HG03025 (cell line): Measurements from ENCODE around the gene FAM111A.

Experiments
- ATAC-seq: cut with Tn5 transposase; IDR thresholded peaks from one replicate; pipeline ENCODE4 v1.9.1; 2021; ENCODE audit warnings: mild to moderate bottlenecking, moderate library complexity; ENCODE audit not compliant: unreplicated experiment, low FRiP score

FAM111A gene

DNA sequence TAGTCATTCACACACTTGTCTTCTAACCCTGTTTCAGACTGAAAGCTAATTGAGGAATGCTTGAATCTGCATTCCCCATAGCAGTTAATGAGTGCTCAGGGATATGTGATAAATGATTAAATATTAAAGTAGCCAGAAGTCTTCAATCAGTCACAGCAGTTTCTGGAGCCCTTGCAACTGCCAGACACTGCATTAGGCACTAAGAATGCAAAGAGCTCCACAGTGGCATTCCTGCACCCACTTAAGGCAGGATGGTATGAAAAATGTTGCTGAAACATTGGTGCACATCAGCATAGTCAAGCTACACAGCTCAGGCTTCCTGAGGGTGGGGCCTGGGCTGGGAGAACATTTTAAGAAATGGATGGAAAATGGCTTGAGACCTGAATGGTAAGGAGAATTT, 35.7 kb downstream of the FAM111A start:
- no peak for ATAC-seq

- no peak for ATAC-seq
Observed at GRCh38 chr11:59179121-59179520, 36.5 kb downstream of the FAM111A start.

- no peak for ATAC-seq
Observed at GRCh38 chr11:59180168-59180776, 37.6 kb downstream of the FAM111A start.

GRCh38 chr11:59180907-59181306, 38.3 kb downstream of the FAM111A start:
- ATAC-seq, result no peak

DNA sequence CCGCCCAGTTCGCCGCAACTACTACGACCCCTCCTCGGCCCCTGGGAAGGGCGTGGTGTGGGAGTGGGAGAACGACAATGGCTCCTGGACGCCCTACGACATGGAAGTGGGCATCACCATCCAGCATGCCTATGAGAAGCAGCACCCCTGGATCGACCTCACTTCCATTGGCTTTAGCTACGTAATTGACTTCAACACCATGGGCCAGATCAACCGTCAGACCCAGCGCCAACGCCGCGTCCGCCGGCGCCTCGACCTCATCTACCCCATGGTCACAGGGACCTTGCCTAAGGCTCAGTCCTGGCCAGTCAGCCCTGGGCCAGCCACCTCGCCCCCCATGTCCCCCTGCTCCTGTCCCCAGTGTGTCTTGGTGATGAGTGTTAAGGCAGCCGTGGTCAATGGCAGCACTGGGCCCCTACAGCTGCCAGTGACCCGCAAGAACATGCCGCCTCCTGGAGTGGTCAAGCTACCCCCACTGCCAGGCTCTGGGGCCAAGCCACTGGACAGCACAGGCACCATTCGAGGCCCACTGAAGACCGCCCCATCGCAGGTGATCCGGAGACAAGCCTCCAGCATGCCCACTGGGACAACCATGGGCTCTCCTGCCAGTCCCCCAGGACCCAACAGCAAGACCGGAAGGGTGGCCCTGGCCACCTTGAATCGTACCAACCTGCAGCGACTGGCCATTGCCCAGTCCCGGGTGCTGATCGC, 39.2 kb downstream of the FAM111A start:
- ATAC-seq, result no peak

DNA sequence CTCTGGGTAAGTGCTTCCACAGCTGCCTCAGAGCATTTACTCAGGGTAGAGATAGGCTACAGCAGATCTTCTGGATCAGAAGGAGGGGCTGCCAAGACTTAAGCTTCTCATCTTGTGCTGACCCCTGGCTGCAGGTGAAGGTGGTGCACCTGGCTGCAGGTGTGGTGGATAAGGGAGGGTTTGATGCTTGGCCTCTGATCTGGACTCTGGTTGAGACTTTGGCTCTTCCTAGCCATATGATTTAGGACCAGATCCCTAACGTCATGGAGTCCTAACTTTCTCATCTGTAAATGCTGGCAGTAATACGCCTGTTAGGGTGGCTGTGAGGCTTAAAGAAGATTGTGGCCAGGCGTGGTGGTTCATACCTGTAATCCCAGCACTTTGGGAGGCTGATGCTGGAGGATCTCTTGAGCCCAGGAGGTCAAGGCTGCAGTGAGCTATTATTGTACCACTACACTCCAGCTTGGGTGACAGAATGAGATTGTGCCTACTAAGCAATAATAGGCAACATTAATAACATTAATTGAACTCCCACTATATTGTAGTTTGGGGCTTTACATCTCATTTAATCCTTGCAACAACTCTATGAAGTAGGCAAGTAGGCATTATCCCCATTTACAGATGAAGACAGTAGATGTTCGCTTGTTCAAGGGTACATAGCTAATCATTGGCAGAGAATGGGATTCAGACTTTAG, 39.9 kb downstream of the FAM111A start:
- ATAC-seq, result no peak

DNA sequence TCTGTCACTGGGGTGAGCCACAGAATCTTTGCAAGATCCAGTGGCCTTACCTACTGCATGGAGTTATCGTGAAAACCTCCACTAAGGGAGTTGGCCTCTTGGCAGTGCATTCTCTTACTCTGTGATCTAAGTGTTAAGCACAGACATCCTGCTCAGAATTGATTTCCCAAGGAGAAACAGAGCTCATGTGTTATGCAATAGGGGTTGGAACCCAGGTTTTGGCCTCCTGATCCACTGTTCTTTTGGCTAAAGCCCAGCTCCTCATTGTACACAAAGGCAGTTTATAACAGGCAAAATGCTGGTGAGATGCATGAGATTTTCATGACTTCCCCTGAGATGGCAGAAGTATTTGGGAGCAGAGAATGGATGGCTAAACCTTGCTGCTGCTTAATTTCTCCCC, 41.1 kb downstream of the FAM111A start:
- no peak for ATAC-seq

DNA sequence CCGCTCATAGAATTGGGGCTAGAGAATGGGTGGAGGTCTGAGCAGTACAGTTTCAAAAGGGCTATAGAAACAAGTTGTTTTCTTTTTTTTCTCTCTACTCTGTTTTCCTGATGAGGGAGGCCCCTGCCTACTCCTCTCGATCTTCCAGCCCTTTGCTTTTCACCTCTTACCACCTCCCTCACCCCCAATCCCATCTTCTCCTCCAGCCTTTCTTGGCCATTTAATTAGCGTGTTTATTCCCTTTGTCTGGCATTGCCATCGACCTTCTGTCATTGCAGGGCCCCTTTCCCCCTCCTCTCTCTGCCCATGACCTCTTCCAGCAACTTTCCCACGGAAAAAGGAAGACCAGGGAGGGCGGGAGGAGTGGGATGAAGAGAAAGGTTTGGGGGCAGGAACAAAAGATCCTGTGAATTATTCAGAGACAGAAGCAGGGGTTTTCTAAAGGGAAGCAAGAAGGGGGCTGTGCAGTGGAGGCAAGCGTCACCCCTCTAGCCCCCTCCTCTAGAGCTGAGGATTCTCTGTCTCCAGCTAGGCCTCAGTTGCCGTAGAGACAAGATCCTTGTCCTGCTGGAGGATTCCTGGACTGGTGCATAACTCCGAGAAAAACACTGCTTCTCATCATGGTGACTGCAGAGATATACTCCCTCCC, 42.2 kb downstream of the FAM111A start:
- no peak for ATAC-seq

DNA sequence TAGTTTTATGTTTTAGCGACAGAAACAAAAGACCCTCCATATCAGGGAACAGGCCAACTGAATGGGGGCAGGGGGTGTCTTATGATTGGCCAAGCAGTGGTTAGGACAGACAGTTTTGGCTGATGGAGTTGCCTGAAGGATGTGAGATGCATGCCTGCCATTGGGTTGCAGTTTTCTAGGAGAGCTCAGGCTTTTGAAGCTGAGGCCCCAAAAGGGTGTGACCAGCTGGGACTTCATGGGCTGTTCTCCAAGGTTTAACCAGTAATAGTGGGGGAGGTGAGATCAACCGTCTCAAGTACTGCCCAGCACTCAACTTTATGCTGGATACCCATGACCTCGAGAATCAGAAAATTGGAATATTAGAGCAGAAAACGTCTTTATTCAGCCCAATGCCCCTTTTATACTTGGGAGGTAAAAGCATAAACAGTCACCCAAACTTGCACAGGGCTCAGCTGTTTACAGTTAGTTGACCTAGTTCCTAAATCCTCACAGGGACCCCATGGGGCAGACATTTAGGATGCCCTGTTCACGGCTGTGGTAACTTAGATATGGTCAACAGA, 42.8 kb downstream of the FAM111A start:
- ATAC-seq, result no peak

- ATAC-seq, result peak; percentile 73
Observed at GRCh38 chr11:59186130-59186594, 43.5 kb downstream of the FAM111A start.

DNA sequence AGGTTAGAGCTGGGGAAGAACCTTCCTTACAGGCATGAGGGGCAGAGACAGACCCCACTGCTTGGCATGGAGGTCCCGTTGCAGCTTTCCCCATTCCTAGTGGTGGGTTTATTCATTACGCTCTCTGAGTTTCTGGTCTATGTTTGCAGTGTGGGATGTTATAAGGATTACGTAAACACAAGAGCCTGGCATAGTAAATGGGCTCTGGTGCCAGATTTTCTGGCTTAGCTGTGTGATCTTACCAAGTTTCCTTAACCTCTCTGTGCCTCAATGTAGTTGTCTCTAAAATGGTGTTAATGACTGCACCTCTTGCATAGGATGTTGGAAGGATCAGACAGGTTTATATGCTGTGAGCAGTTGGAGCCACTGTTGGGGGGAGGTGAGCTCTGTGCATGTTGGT, 44.4 kb downstream of the FAM111A start:
- ATAC-seq, result no peak

DNA sequence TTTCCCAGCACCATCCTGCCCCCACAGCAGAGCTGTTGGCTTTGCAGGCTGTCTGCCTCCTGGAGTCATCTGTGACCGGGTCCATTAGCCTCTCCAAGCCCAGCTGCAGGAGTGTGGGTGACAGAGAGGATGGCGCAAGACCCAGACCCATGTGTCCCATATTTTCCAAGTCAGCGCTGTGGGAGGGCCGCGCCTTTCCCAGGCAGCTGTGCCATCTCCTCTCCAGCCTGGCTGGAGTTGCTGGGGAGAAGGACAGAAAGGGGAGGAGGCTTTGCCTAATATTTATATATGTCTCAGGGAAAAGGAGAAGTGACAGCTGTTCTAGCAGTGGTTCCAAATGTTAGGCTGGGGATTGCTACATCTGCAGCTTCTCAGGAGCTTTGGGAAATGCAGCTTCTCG, 44.9 kb downstream of the FAM111A start:
- ATAC-seq, result no peak

DNA sequence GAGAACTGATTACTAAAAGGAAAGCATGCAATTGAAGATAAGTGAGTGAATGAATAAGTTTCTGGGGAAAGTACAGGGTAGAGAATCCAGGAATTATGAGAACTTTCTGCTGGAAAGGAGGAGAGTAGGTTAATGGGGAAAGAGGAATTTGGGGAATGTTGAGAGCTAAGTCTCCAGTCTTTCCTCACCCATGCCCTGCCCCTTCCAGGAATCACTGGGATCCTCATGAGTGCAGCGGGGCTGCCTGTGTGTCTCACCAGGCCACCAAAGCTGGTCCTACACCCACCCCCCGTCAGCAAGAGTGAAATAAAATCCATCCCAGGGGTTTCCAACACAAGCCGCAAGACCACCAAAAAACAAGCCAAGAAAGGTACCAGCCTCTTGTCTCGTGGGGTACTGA, 46.3 kb downstream of the FAM111A start:
- no peak for ATAC-seq

GRCh38 chr11:59189986-59190385, 47.3 kb downstream of the FAM111A start:
- ATAC-seq, result no peak

DNA sequence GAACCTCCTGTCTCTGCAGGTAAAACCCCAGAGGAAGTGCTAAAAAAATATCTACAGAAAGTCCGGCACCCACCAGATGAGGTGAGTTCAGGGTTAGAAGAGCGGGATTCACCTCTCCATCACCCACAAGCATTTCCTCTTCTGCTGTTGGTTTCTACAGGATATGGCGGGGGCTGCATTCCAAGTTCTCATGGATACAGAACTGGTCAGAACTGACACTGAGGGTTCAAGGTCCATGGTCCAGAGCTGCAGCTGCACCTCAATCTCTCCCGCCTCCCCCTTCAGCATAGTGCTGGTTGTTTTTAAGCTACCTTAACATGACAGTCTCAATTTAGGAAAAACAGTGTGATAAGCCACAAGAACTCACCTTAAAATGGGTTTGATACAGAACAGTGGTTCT, 48.4 kb downstream of the FAM111A start:
- no peak for ATAC-seq

DNA sequence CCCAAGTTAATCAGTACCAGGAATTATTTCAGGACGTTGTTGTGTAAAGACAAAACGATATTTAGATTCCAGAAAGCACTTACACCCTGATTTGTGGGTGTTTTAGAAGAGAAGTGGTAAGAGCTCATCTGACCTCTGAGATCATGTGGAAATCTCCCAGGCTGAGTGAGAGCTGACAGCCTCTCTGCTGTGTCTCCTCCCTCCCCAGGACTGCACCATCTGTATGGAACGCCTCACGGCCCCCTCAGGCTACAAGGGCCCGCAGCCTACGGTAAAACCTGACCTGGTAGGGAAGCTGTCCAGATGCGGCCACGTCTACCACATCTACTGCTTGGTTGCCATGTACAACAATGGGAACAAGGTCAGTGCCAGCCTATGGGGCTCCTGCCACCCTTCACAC, 49.2 kb downstream of the FAM111A start:
- no peak for ATAC-seq

- ATAC-seq, result no peak
Observed at GRCh38 chr11:59192446-59193020, 49.9 kb downstream of the FAM111A start.

DNA sequence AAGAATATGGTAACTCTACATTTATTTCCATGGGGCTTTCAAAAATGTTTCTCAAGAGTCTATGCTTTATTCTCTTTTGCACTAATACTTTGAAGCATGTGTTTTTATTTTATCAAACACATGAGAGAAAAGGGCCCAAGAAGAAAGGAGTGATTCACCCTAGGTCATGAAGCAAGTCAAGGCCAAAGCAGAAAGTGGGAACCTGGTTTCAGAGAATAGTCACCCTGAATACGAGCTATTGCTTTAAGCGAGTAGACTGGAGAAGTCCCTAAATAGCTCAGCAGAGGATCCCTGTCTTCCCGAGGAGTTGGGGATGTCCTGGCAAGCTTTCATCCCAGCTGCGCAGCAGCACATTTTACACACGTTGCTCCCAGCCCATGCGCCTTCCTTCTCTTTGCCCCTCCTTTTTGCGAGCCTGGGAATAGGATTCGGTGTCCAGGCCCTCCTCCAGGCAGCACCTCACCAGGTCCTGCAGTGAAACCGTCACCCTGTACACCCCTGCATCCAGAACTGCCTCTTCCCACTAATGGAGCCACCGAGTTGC, 51.0 kb downstream of the FAM111A start:
- ATAC-seq, result no peak

DNA sequence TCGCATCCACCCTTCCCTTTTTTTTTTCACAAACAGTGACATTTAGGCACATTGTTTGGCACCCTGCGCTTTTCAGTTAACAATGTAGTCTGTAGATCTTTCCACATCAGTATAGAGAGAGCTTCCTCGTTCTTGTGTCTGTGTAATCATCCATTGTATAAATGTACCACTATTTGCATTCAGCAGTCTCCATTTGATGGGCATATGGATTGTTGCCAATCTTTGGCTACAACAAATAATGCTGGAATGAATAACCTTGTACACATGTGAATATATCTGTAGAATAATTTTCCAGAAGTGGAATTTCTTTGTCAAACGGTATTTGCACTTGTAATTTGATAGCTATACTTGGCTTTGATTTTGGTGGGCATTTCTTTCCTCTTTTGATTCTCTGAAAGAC, 52.9 kb downstream of the FAM111A start:
- no peak for ATAC-seq

DNA sequence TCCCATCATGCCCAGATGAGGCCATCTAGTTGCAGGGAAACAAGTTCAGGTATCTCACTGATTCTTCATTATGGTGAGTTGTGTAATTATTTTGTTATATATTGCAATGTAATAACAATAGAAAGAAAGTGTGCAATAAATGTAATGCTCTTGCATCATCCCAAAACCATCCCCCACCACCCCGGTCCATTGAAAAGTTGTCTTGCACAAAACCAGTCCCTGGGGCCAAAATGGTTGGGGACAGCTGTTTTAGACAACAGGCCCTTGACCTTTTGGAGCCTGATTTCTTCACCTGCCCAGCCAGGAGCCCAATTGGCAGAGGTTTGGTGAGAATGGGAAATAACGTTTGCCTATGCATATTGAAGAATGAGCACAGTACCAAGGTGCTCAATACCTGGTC, 54.1 kb downstream of the FAM111A start:
- ATAC-seq, result no peak
